Prostate gland (tissue), 2 donors: ENCODE results near the gene SMIM24.

Experiments
- CTCF ChIP-seq, 4 experiments: fragments of 200-600 bp in 2 of 4; fragments of 450-650 bp in 2 of 4; sonication (generic) in 2 of 4; IDR thresholded peaks; 1 replicate in 3 of 4; 2 replicates in 1 of 4; pipeline ENCODE4 v1.5.1; 2016 to 2019; ENCODE audit warnings: antibody characterized with exemption in 4 of 4, mild to moderate bottlenecking in 2 of 4, moderate library complexity in 2 of 4
- POLR2A ChIP-seq: fragments of 450-650 bp; IDR thresholded peaks from one replicate; pipeline ENCODE4 v1.6.1; 2016; ENCODE audit warnings: antibody characterized with exemption, mild to moderate bottlenecking
- POLR2AphosphoS5 ChIP-seq: sonication (generic); formaldehyde crosslinking; IDR thresholded peaks from one replicate; pipeline ENCODE4 v1.6.1; 2017; ENCODE audit warnings: antibody characterized with exemption

- TF ChIP-seq CTCF (IDR thresholded peaks at IDR 0.05) (no peak), POLR2AphosphoS5 (no peak), POLR2A (peak; percentile 11)
These were observed 27.2 kb upstream of the SMIM24 start for GRCh38 chr19:3507371-3508120.
